Measurements from ENCODE around the gene PRR16. TPM values are rescaled to one million over a fixed set of nuclear protein-coding genes. Genes with fewer than 3 reads are reported as not detected.
"Not testable (repeated sequence)": the region's sequence is repeated elsewhere in the genome, so short reads cannot be mapped to it uniquely, and the experiment has no call there.

Gene PRR16
- total RNA-seq (2014; rRNA removed; shearing (Covaris generic); ENCODE audit: low replicate concordance): 0.30 and 5.9 TPM in 2 replicates

- Histone ChIP-seq H3K27me3 (no peaks in the 10 kb centered on the region), H3K9me3 (no peaks in the 10 kb centered on the region), H3K4me3 (peak within 1 kb of the TSS; percentile 56), H3K36me3 (no peaks in the 10 kb centered on the region)
- peak; percentile 80 for DNase-seq
These were observed at the start of gene PRR16 for GRCh38 chr5:120463991-120464626. PRR16 (plus strand) TSS chr5:120464300.

GRCh38 chr5:120415985-120416384 is 48.1 kb upstream of the PRR16 start:
- Histone ChIP-seq H3K36me3 (no peaks in the 10 kb centered on the region), H3K9me3 (no peaks in the 10 kb centered on the region; the same call in 1 of the 2 replicates), H3K4me3 (no peak overlapping the region), H3K27me3 (no peaks in the 10 kb centered on the region)
- DNase-seq: no peak

GRCh38 chr5:120419127-120419526 is 45.0 kb upstream of the PRR16 start:
- Histone ChIP-seq H3K4me3 (no peak overlapping the region), H3K27me3 (no peaks in the 10 kb centered on the region), H3K36me3 (no peaks in the 10 kb centered on the region), H3K9me3 (no peaks in the 10 kb centered on the region; the same call in 1 of the 2 replicates)
- no peak for DNase-seq

- peaks cover 12% of the 10 kb centered on the region for H3K9me3 ChIP-seq
- not testable (repeated sequence) for H3K4me3 ChIP-seq, H3K36me3 ChIP-seq, DNase-seq, H3K27me3 ChIP-seq
These were observed 37.3 kb upstream of the PRR16 start for GRCh38 chr5:120426633-120427275.

DNA sequence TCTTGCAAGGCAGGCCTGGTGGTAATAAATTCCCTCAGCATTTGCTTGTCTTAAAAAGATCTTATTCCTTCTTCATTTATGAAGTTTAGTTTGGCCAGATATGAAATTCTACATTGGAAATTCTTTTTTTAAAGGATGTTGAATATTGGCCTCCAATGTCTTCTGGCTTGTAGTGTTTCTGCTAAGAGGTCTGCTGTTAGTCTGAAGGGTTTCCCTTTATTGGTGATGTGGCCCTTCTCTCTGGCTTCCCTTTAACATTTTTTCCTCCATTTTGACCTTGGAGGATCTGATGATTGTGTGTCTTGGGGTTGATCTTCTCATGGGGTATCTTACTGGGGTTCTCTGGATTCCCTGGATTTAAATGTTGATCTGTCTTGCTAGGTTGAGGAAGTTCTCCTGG is 33.5 kb upstream of the PRR16 start:
- H3K36me3 ChIP-seq: no peaks in the 10 kb centered on the region
- peaks cover 14% of the 10 kb centered on the region for H3K9me3 ChIP-seq
- DNase-seq: no peak
- no peaks in the 10 kb centered on the region for H3K27me3 ChIP-seq
- no peak overlapping the region for H3K4me3 ChIP-seq

- Histone ChIP-seq H3K27me3 (no peaks in the 10 kb centered on the region), H3K9me3 (peaks cover 14% of the 10 kb centered on the region), H3K36me3 (no peaks in the 10 kb centered on the region), H3K4me3 (no peak overlapping the region)
- DNase-seq: no peak
These were observed 31.2 kb upstream of the PRR16 start for GRCh38 chr5:120432861-120433260.

GRCh38 chr5:120435129-120435528 is 29.0 kb upstream of the PRR16 start:
- DNase-seq: no peak
- peaks cover 10% of the 10 kb centered on the region for H3K9me3 ChIP-seq
- H3K36me3 ChIP-seq: no peaks in the 10 kb centered on the region
- H3K4me3 ChIP-seq: no peak overlapping the region
- H3K27me3 ChIP-seq: no peaks in the 10 kb centered on the region

DNA sequence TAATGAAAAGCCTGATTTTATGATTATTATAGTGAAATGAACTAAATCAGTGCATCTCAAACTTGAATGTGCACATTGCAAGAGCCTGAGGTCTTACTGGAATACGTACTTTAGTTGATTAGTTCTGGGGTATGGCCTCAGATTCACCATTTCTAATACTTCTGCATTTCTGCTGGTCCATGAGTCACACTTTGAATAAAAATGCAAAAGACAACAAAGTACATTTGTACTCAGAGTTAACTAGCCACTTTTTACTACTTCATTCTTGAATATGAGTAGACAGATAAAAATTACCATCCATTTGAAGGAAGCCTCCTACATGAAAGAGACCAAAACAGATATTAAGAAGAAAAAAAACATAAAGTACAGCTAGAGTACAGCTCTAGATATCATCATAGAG is 27.1 kb upstream of the PRR16 start:
- DNase-seq: no peak
- Histone ChIP-seq H3K36me3 (no peaks in the 10 kb centered on the region), H3K27me3 (no peaks in the 10 kb centered on the region), H3K9me3 (peaks cover 2% of the 10 kb centered on the region; the same call in 1 of the 2 replicates), H3K4me3 (no peak overlapping the region)

GRCh38 chr5:120442694-120443093 is 21.4 kb upstream of the PRR16 start:
- Histone ChIP-seq H3K27me3 (no peaks in the 10 kb centered on the region), H3K9me3 (peaks cover 4% of the 10 kb centered on the region; the same call in 1 of the 2 replicates), H3K36me3 (no peaks in the 10 kb centered on the region), H3K4me3 (no peak overlapping the region)
- no peak for DNase-seq

- Histone ChIP-seq H3K36me3 (no peaks in the 10 kb centered on the region), H3K4me3 (no peak overlapping the region), H3K27me3 (no peaks in the 10 kb centered on the region), H3K9me3 (peaks cover 4% of the 10 kb centered on the region; the same call in 1 of the 2 replicates)
- DNase-seq: no peak
These were observed 20.5 kb upstream of the PRR16 start for GRCh38 chr5:120443607-120444006.

DNA sequence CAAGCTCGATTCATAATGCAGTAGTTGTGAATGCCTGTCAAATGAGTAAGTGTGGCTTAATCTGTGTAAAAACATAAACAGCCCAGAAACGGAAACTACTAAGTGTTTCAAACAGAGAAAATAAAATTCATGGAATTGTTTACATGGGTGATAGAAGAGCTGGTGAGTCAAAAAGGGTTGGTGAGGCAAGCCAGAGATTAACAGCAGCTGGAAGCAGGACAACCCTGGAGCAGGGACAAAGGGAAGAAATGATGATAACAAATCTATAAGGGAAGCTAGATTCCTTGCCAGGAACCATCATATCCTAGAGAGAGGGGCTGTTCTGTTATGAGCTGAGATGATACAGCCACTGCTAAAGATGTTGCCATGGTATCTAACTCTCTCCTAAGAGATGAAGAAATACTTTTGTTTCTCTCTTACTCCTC is 18.0 kb upstream of the PRR16 start:
- H3K27me3 ChIP-seq: no peaks in the 10 kb centered on the region
- no peak overlapping the region for H3K4me3 ChIP-seq
- H3K36me3 ChIP-seq: no peaks in the 10 kb centered on the region
- peaks cover 4% of the 10 kb centered on the region; the same call in 1 of the 2 replicates for H3K9me3 ChIP-seq
- peak; percentile 87 for DNase-seq

GRCh38 chr5:120446901-120447300 is 17.2 kb upstream of the PRR16 start:
- Histone ChIP-seq H3K4me3 (no peak overlapping the region), H3K36me3 (no peaks in the 10 kb centered on the region), H3K27me3 (no peaks in the 10 kb centered on the region), H3K9me3 (peaks cover 4% of the 10 kb centered on the region; the same call in 1 of the 2 replicates)
- DNase-seq: no peak

GRCh38 chr5:120447706-120448239 is 16.3 kb upstream of the PRR16 start:
- no peak for DNase-seq

DNA sequence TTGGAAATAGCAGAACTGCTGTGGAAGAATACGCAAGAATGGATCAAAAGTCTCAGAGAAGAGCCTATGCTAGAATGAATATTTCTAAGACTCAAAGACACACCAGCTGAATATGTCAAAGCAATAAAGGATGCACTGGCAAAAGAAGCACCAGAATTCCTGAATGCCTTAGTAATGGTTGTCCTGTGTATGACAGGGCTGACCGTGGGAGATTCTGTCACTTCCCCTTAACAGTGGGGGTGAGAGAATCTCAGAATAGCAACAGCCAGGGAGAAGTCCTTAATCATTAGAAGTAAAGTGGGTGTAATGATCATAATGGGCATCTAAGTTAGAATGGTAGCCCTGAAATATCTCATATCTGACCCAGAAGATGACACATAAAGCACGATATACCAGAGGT is 14.6 kb upstream of the PRR16 start:
- H3K36me3 ChIP-seq: no peaks in the 10 kb centered on the region
- DNase-seq: peak; percentile 16

More at GRCh38 chr5:120447706-120448239, 16.3 kb upstream of the PRR16 start:
- Histone ChIP-seq H3K36me3 (no peaks in the 10 kb centered on the region), H3K9me3 (peaks cover under 1% of the 10 kb centered on the region; the same call in 1 of the 2 replicates), H3K4me3 (no peak overlapping the region), H3K27me3 (no peaks in the 10 kb centered on the region)

GRCh38 chr5:120450910-120451309 is 13.2 kb upstream of the PRR16 start:
- H3K9me3 ChIP-seq: no peaks in the 10 kb centered on the region
- H3K4me3 ChIP-seq: no peak overlapping the region
- H3K27me3 ChIP-seq: no peaks in the 10 kb centered on the region
- DNase-seq: no peak
- no peaks in the 10 kb centered on the region for H3K36me3 ChIP-seq

More for the DNA sequence above, 14.6 kb upstream of the PRR16 start:
- Histone ChIP-seq H3K9me3 (no peaks in the 10 kb centered on the region), H3K27me3 (no peaks in the 10 kb centered on the region), H3K4me3 (no peak overlapping the region)

- no peaks in the 10 kb centered on the region for H3K36me3 ChIP-seq
- H3K27me3 ChIP-seq: no peaks in the 10 kb centered on the region
These were observed 12.7 kb upstream of the PRR16 start for GRCh38 chr5:120451445-120451844.

DNA sequence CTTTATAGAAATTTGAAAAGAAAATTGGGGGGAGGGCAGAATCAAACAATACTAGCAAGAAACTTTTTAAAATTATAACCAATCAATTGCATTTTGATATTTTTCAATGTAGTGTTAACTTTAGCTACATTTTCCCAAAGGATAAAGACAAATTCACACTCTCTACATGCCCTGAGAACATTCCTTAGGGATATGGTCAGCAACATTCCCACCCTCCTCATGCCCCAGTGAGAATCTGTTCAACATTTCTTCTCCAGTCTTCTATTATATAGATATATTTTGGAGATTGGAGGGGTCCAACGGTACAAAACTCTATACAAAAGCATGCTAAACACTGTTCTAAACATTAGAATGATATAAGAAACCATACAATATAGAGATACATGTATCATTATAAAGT is 11.6 kb upstream of the PRR16 start:
- Histone ChIP-seq H3K9me3 (no peaks in the 10 kb centered on the region), H3K36me3 (no peaks in the 10 kb centered on the region), H3K4me3 (no peak overlapping the region), H3K27me3 (no peaks in the 10 kb centered on the region)
- DNase-seq: no peak

More at GRCh38 chr5:120451445-120451844, 12.7 kb upstream of the PRR16 start:
- H3K4me3 ChIP-seq: no peak overlapping the region
- H3K9me3 ChIP-seq: no peaks in the 10 kb centered on the region
- DNase-seq: no peak
